ENCODE results near the gene CNIH3. TPM values are rescaled to one million over a fixed set of nuclear protein-coding genes. Genes with fewer than 3 reads are reported as not detected.

Gene CNIH3
- total and polyA plus RNA-seq, 2 of the 4 experiments (the other 2 are of a cell fraction) = 2.0 to 2.9 TPM

- Histone ChIP-seq H2AK5ac (ENCODE audit: low read depth, low read length) (peak overlapping the region; percentile 95), H2AFZ (replicated peaks; ENCODE audit: low read length, poor library complexity) (no peak overlapping the region), H3K4me3 (ENCODE audit: insufficient read depth, low read depth, low read length) (no peak overlapping the region), H2AK9ac (replicated peaks; ENCODE audit: low read depth, low read length, poor library complexity) (peak overlapping the region; percentile 34), H3K27ac (ENCODE audit: insufficient read depth, low read length) (no peak overlapping the region), H3K9me3 (ENCODE audit: control insufficient read depth, insufficient read depth, low read length) (no peaks in the 10 kb centered on the region), H3K9me1 (ENCODE audit: insufficient read depth, low read length) (peaks cover 26% of the 10 kb centered on the region), H4K91ac (ENCODE audit: insufficient read depth, low read depth, low read length) (peak overlapping the region; percentile 65), H2BK120ac (ENCODE audit: low read depth, low read length) (peak overlapping the region; percentile 89), H3K56ac (ENCODE audit: extremely low read depth, insufficient read depth, low read length) (no peak overlapping the region), H3K23ac (ENCODE audit: low read depth, low read length) (peak overlapping the region; percentile 41; the same call in 1 of the 2 replicates), H2BK20ac (ENCODE audit: low read depth, low read length) (peak overlapping the region; percentile 70; the same call in 1 of the 2 replicates), H4K8ac (ENCODE audit: low read depth in 2 of 2, low read length in 2 of 2) (peak overlapping the region in 1 of 2 experiments; percentile 90; a peak in 2 of 4 replicates), H3K18ac (ENCODE audit: low read depth, low read length) (peak overlapping the region; percentile 31; the same call in 1 of the 2 replicates), H3K4me1 (ENCODE audit: control insufficient read depth, insufficient read depth, low read length) (peaks cover 20% of the 10 kb centered on the region), H2BK5ac (ENCODE audit: low read depth, low read length, poor library complexity, severe bottlenecking) (peak overlapping the region; percentile 16), H3K36me3 (ENCODE audit: control insufficient read depth, insufficient read depth, low read length) (no peaks in the 10 kb centered on the region), H4K20me1 (ENCODE audit: insufficient read depth, low read length) (peaks cover 3% of the 10 kb centered on the region; the same call in 1 of the 2 replicates), H3K27me3 (ENCODE audit: control insufficient read depth, insufficient read depth, low read length) (peaks cover 9% of the 10 kb centered on the region), H3K4me2 (ENCODE audit: low read depth, low read length) (no peak overlapping the region), H3K14ac (replicated peaks; ENCODE audit: low read depth, low read length) (peak overlapping the region; percentile 5), H3K9ac (ENCODE audit: low read depth, low read length) (no peak overlapping the region), H2BK15ac (ENCODE audit: low read depth, low read length) (peak overlapping the region; percentile 57; the same call in 2 of the 3 replicates), H4K5ac (ENCODE audit: low read depth, low read length) (no peak overlapping the region; the same call in 1 of the 2 replicates), H3K79me1 (ENCODE audit: low read depth in 1 of 2, low read length in 2 of 2) (peaks cover 0 to 41% of the 10 kb centered on the region in 2 experiments; a peak in 2 of 4 replicates), H3K4ac (ENCODE audit: low read depth, low read length) (peak overlapping the region; percentile 88)
- ChIA-PET CTCF (no interaction called here), POLR2A (ENCODE audit: unreplicated experiment) (interaction anchor here (0.6 to 0.8 kb wide), 2 partner anchors 14 to 151 kb away, joined by 3 read pairs; no protein-coding TSS in a partner anchor)
- BruUV-seq (replicated peaks) = no TSS peak
- ATAC-seq (ENCODE audit: low read depth) = no peak
- dilution Hi-C loops (cut with HindIII; ENCODE audit: low sequenced_read_pairs, unreplicated experiment) (no loop called here), in situ Hi-C loops (cut with MboI; ENCODE audit: low sequenced_read_pairs) (no loop called here), intact Hi-C loops (cut with micrococcal nuclease) (no loop called here)
- DNase-seq = no peak
- 96% methylated on average over 2 of the region's 2 CpGs; no CpG with 5 or more reads in 1 of the 2 experiments for WGBS, 2 experiments (ENCODE audit: extremely low coverage in 2 of 2, insufficient read length in 1 of 2)
- TF ChIP-seq MAFK (IDR thresholded peaks at IDR 0.05; ENCODE audit: low read depth, low read length) (no peak), POLR2A (IDR thresholded peaks at IDR 0.05; ENCODE audit: low read depth, low read length) (no peak), SMC3 (IDR thresholded peaks at IDR 0.05; ENCODE audit: low read depth, low read length) (no peak), ELK1 (IDR thresholded peaks at IDR 0.05; ENCODE audit: borderline replicate concordance, low read depth, low read length) (no peak), CHD1 (IDR thresholded peaks at IDR 0.05; ENCODE audit: low read depth, low read length) (no peak), FOS (IDR thresholded peaks at IDR 0.05; ENCODE audit: low read depth, low read length) (no peak), RCOR1 (IDR thresholded peaks at IDR 0.05; ENCODE audit: insufficient replicate concordance, low read length) (no peak), MXI1 (IDR thresholded peaks at IDR 0.05; ENCODE audit: borderline replicate concordance, low read depth, low read length) (no peak), USF2 (IDR thresholded peaks at IDR 0.05; ENCODE audit: low read depth, low read length) (no peak), CEBPB (IDR thresholded peaks at IDR 0.05; ENCODE audit: low read depth, low read length) (no peak), RFX5 (IDR thresholded peaks at IDR 0.05; ENCODE audit: low read depth, low read length) (no peak), CTCF (conservative IDR thresholded peaks at IDR 0.05; ENCODE audit: low read depth, low read length) (no peak)
Observed at GRCh38 chr1:224622831-224623230, 6.7 kb downstream of the CNIH3 start.

Data from IMR-90 (cell line).